Vagina (tissue), 2 donors: ENCODE data around the gene PKP4.

ENCODE experiments used
- POLR2A ChIP-seq, 2 donors: fragments of 450-650 bp; IDR thresholded peaks; one replicate each; pipeline ENCODE4 v1.6.1; 2017; ENCODE audit warnings: antibody characterized with exemption in 2 of 2, mild to moderate bottlenecking in 2 of 2, moderate library complexity in 2 of 2
- POLR2AphosphoS5 ChIP-seq, 2 donors: sonication (generic); formaldehyde crosslinking; IDR thresholded peaks; one replicate each; pipeline ENCODE4 v1.9.0; 2017; ENCODE audit warnings: antibody characterized with exemption in 2 of 2, mild to moderate bottlenecking in 2 of 2, low read depth in 1 of 2; ENCODE audit not compliant: insufficient read depth in 1 of 2
- TF ChIP-seq, protein P1 (sequence below), 3 experiments: fragments of 450-650 bp in 2 of 3; fragments of 200-600 bp in 1 of 3; sonication (generic) in 1 of 3; IDR thresholded peaks; one replicate each; pipeline ENCODE4 v1.5.1; 2017 to 2019; ENCODE audit warnings: antibody characterized with exemption in 3 of 3, mild to moderate bottlenecking in 2 of 3, moderate library complexity in 2 of 3

DNA sequence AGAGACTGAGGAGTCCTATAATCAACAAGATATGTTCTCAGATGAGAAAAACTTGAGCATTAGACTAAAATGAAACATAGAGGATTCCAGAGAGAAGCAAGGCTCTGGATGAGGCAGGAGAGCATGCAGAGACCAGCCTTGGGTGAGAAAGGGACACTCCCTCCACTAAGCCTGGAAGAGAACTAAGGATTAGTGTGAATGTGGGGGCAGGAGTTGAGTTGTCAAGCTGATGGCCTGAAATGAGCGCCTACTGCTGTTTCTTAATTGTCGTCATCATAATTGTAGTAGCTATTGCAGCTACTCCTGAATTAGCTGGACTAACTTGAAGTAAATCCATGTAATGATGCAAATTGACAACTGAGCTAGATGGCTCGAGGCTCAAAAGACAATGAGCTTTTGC lies 114.1 kb downstream of the PKP4 start:
- TF ChIP-seq, protein P1, sequence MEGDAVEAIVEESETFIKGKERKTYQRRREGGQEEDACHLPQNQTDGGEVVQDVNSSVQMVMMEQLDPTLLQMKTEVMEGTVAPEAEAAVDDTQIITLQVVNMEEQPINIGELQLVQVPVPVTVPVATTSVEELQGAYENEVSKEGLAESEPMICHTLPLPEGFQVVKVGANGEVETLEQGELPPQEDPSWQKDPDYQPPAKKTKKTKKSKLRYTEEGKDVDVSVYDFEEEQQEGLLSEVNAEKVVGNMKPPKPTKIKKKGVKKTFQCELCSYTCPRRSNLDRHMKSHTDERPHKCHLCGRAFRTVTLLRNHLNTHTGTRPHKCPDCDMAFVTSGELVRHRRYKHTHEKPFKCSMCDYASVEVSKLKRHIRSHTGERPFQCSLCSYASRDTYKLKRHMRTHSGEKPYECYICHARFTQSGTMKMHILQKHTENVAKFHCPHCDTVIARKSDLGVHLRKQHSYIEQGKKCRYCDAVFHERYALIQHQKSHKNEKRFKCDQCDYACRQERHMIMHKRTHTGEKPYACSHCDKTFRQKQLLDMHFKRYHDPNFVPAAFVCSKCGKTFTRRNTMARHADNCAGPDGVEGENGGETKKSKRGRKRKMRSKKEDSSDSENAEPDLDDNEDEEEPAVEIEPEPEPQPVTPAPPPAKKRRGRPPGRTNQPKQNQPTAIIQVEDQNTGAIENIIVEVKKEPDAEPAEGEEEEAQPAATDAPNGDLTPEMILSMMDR (IDR thresholded peaks at IDR 0.05): no peak
- TF ChIP-seq POLR2A (IDR thresholded peaks at IDR 0.05) (no peak), POLR2AphosphoS5 (IDR thresholded peaks at IDR 0.05; ENCODE audit: insufficient read depth in 1 of 2, low read depth in 1 of 2) (no peak)
